Measurements from ENCODE around the gene KDM8. TPM values are rescaled to one million over a fixed set of nuclear protein-coding genes. Genes with fewer than 3 reads are reported as not detected.

The KDM8 gene
- total RNA-seq, 1 experiment from 2014 or later: 10.9 TPM

- TF ChIP-seq JUN (CRISPR knock-in tag; IDR thresholded peaks at IDR 0.05): no peak
- no peak for TF ChIP-seq ARID4B (CRISPR knock-in tag; IDR thresholded peaks at IDR 0.05; ENCODE audit: borderline replicate concordance)
- TF ChIP-seq FOXK1 (CRISPR knock-in tag; IDR thresholded peaks at IDR 0.05): no peak
- TF ChIP-seq TEAD4 (CRISPR knock-in tag; IDR thresholded peaks at IDR 0.05): no peak
These were observed 11.9 kb upstream of the KDM8 start (continued) for GRCh38 chr16:27191352-27191924.

- Mint-ChIP-seq H3K4me1 (peaks cover 8% of the 10 kb centered on the region), H3K27me3 (ENCODE audit: low read depth) (peaks cover 4% of the 10 kb centered on the region; the same call in 1 of the 2 replicates), H3K4me3 (no peak overlapping the region), H3K9me3 (peaks cover 9% of the 10 kb centered on the region; the same call in 1 of the 2 replicates), H3K27ac (no peak overlapping the region), H3K36me3 (no peaks in the 10 kb centered on the region)
- ChIA-PET CTCF (interaction anchor here (0.9 to 5.7 kb wide), 5 partner anchors 11 to 42 kb away, joined by 3 to 43 read pairs (median 4); no protein-coding TSS in a partner anchor), POLR2A (no interaction called here)
- TF ChIP-seq EMX1 (CRISPR knock-in tag; IDR thresholded peaks at IDR 0.05): no peak
- TF ChIP-seq ZNF671 (CRISPR knock-in tag; IDR thresholded peaks at IDR 0.05): no peak
- TF ChIP-seq CTCF (IDR thresholded peaks at IDR 0.05): no peak
- TF ChIP-seq ETV6 (CRISPR knock-in tag; IDR thresholded peaks at IDR 0.05): no peak
- TF ChIP-seq AR (CRISPR knock-in tag; IDR thresholded peaks at IDR 0.05): no peak
- no peak for TF ChIP-seq RELA (CRISPR knock-in tag; IDR thresholded peaks at IDR 0.05; ENCODE audit: borderline replicate concordance)
- no peak for TF ChIP-seq MLX (CRISPR knock-in tag; IDR thresholded peaks at IDR 0.05)
- no peak for TF ChIP-seq ZNF232 (CRISPR knock-in tag; IDR thresholded peaks at IDR 0.05)
- no peak for TF ChIP-seq PRDM15 (CRISPR knock-in tag; IDR thresholded peaks at IDR 0.05)
- DNase-seq (ENCODE audit: low spot score) (no peak), ATAC-seq (peak; percentile 59; the same call in 1 of the 2 replicates)
These were observed 9.9 kb upstream of the KDM8 start for GRCh38 chr16:27193300-27193990.
